Lower leg skin (tissue), 4 donors: ENCODE results near the gene GSK3B. TPM values are rescaled to one million over a fixed set of nuclear protein-coding genes. Genes with fewer than 3 reads are reported as not detected.

Experiments
- DNase-seq, 2 donors: peaks; one replicate each; pipeline ENCODE4 v3.0.0-alpha.2; 2019; ENCODE audit warnings: low spot score in 2 of 2
- H3K4me3 ChIP-seq: fragments of 200-600 bp; sonication (generic); 2 replicates; pipeline ENCODE4 v1.5.1; 2017; ENCODE audit warnings: mild to moderate bottlenecking, low read depth; ENCODE audit not compliant: poor library complexity, severe bottlenecking
- CTCF ChIP-seq, 3 donors: fragments of 450-650 bp; IDR thresholded peaks; one replicate each; pipeline ENCODE4 v1.5.1; 2016; ENCODE audit warnings: antibody characterized with exemption in 3 of 3, mild to moderate bottlenecking in 3 of 3, moderate library complexity in 2 of 3
- POLR2A ChIP-seq, 2 donors: fragments of 450-650 bp; IDR thresholded peaks; one replicate each; pipeline ENCODE4 v1.6.1; 2016 to 2017; ENCODE audit warnings: antibody characterized with exemption in 2 of 2, mild to moderate bottlenecking in 1 of 2, moderate library complexity in 1 of 2
- WGBS, 2 donors: methylation state at CpG; one replicate each; pipeline ENCODE4 v1.1.5; 2018; 5-methylcytosine and 5-hydroxymethylcytosine counted together
- intact Hi-C: fragments of 100-400 bp; cut with DNase I; formaldehyde crosslinking; loops from one replicate; pipeline ENCODE4 v1.15.0; 2023; ENCODE audit warnings: low total_unique reads
- total RNA-seq, 4 donors: library from RNA; depleted of rRNA; stranded (reverse); fragments of >200 nt; gene quantifications; one replicate each; pipeline ENCODE4 v1.1.0, GENCODE V29; 2016

The GSK3B gene
- total RNA-seq, 4 donors from 2014 or later, result 37.3 to 48.7 (median 46.0) TPM

- H3K4me3 ChIP-seq, result no peak overlapping the region
- no peak for DNase-seq
- 90 to 96% methylated on average over 7 of the region's 7 CpGs for WGBS, 2 donors
- intact Hi-C loops, result no loop called here
- TF ChIP-seq POLR2A (IDR thresholded peaks at IDR 0.05), result no peak
- TF ChIP-seq CTCF (IDR thresholded peaks at IDR 0.05), result no peak
Observed at GRCh38 chr3:120119846-120120510, 25.7 kb upstream of the GSK3B start.

GRCh38 chr3:120114981-120115380 lies 20.7 kb upstream of the GSK3B start:
- WGBS, 2 donors, result 53 to 56% methylated on average over 2 of the region's 2 CpGs
- intact Hi-C loops, result no loop called here
- DNase-seq, result no peak
- TF ChIP-seq POLR2A (IDR thresholded peaks at IDR 0.05) (no peak), CTCF (IDR thresholded peaks at IDR 0.05) (no peak)
- no peak overlapping the region for H3K4me3 ChIP-seq

GRCh38 chr3:120114376-120114775 lies 20.1 kb upstream of the GSK3B start:
- no peak overlapping the region for H3K4me3 ChIP-seq
- 65 to 73% methylated on average over 2 of the region's 2 CpGs for WGBS, 2 donors
- no peak for DNase-seq
- intact Hi-C loops, result no loop called here
- TF ChIP-seq POLR2A (IDR thresholded peaks at IDR 0.05) (no peak), CTCF (IDR thresholded peaks at IDR 0.05) (no peak)

- TF ChIP-seq POLR2A (IDR thresholded peaks at IDR 0.05) (no peak), CTCF (IDR thresholded peaks at IDR 0.05) (no peak)
- no peak overlapping the region for H3K4me3 ChIP-seq
- DNase-seq, result no peak
- intact Hi-C loops, result no loop called here
- 54 to 70% methylated on average over 7 to 8 of the region's 8 CpGs for WGBS, 2 donors
Observed at GRCh38 chr3:120113128-120114116, 19.2 kb upstream of the GSK3B start.

- WGBS, 2 donors, result 52 to 53% methylated on average over 1 of the region's 1 CpG
- intact Hi-C loops, result no loop called here
- no peak overlapping the region for H3K4me3 ChIP-seq
- TF ChIP-seq CTCF (IDR thresholded peaks at IDR 0.05) (no peak), POLR2A (IDR thresholded peaks at IDR 0.05) (no peak)
- DNase-seq, result peak in 1 of 2 donors; percentile 40
Observed at GRCh38 chr3:120111898-120112297, 17.7 kb upstream of the GSK3B start.
